Naive B cell (primary cell): ENCODE measurements around the gene TUBA1A. TPM values are rescaled to one million over a fixed set of nuclear protein-coding genes. Genes with fewer than 3 reads are reported as not detected.
"Not testable (repeated sequence)": the region's sequence is repeated elsewhere in the genome, so short reads cannot be mapped to it uniquely, and the experiment has no call there.

Experiments
- ATAC-seq, 2 donors: fragments of 150-1000 bp; cut with Tn5 transposase; 2 replicates each; pipeline ENCODE4 v1.10.0; 2021; ENCODE audit warnings: low read depth in 2 of 2, mild to moderate bottlenecking in 2 of 2, moderate library complexity in 2 of 2
- DNase-seq: peaks from one replicate; pipeline ENCODE4 v3.0.0; 2022
- H3K27ac Mint-ChIP-seq, 6 donors: one replicate each; pipeline ENCODE4 v1.8.0; 2020 to 2022; ENCODE audit warnings: mild to moderate bottlenecking in 6 of 6, mixed read lengths in 6 of 6, moderate library complexity in 5 of 6, inconsistent platforms in 2 of 6
- H3K27me3 Mint-ChIP-seq, 3 donors: one replicate each; pipeline ENCODE4 v1.8.0; 2021 to 2022; ENCODE audit warnings: mixed read lengths in 3 of 3, mild to moderate bottlenecking in 1 of 3
- H3K36me3 Mint-ChIP-seq, 2 donors: one replicate each; pipeline ENCODE4 v1.8.0; 2020 to 2022; ENCODE audit warnings: mixed read lengths in 2 of 2, inconsistent platforms in 1 of 2, mild to moderate bottlenecking in 1 of 2
- H3K4me1 Mint-ChIP-seq, 3 donors: one replicate each; pipeline ENCODE4 v1.8.0; 2020 to 2022; ENCODE audit warnings: mixed read lengths in 3 of 3, inconsistent platforms in 1 of 3, mild to moderate bottlenecking in 1 of 3, moderate library complexity in 1 of 3
- H3K4me3 Mint-ChIP-seq, 8 donors: one replicate each; pipeline ENCODE4 v1.8.0; 2020 to 2022; ENCODE audit warnings: mild to moderate bottlenecking in 8 of 8, mixed read lengths in 8 of 8, moderate library complexity in 8 of 8, inconsistent platforms in 2 of 8
- H3K9me3 Mint-ChIP-seq, 7 donors: one replicate each; pipeline ENCODE4 v1.8.0; 2020 to 2022; ENCODE audit warnings: mixed read lengths in 7 of 7, mild to moderate bottlenecking in 5 of 7, inconsistent platforms in 2 of 7, moderate library complexity in 1 of 7
- polyA plus RNA-seq, 6 donors: library from polyadenylated mRNA; unstranded; fragments of 300-500 nt; fragmentation: Illumina TruSeq; gene quantifications; one replicate each; pipeline ENCODE4 v1.2.3, GENCODE V29; 2021; ENCODE audit warnings: low read depth in 6 of 6

TUBA1A gene
- polyA plus RNA-seq, 6 donors from 2014 or later = 272 to 383 (median 304) TPM

DNA sequence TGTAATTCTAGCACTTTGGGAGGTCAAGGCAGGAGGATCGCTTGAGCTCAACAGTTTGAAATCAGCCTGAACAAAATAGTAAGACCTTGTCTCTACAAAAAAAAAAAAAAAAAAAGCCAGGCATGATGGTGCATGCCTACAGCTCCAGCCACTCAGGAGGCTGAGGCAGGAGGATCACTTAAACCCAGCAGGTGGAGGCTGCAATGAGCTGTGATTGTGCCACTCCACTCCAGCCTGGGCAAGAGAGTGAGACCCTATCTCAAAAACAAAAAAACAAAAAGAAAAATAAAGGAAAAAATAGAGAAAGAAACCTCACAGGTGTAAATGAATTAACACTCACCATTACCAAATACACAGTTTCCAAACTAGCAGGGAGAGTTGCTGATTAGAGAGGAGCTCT is 34.2 kb upstream of the TUBA1A start:
- no peak overlapping the region for H3K27ac Mint-ChIP-seq
- ATAC-seq (no peak), DNase-seq (no peak)
- no peaks in the 10 kb centered on the region for H3K9me3 Mint-ChIP-seq
- H3K27me3 Mint-ChIP-seq = no peaks in the 10 kb centered on the region
- peaks cover 8 to 14% (median 13%) of the 10 kb centered on the region in 3 donors for H3K4me1 Mint-ChIP-seq
- no peaks in the 10 kb centered on the region for H3K36me3 Mint-ChIP-seq
- no peak overlapping the region for H3K4me3 Mint-ChIP-seq

DNA sequence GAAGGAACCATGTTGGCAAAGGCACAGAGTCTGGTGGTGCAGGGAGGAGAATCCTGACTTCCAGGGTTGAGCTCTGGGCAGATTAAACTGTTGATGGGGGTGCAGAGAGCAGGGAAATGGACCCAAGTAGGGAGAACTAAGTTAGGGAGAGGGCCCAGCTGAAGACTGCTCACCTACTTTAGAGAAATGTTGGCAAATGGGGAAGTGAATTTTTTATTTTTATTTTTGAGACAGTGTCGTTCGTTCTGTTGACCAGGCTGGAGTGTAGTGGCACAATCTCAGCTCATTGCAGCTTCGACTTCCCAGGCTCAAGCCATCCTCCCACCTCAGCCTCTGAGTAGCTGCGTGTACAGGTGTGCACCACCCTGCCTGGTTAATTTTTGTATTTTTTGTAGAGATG is 32.1 kb upstream of the TUBA1A start:
- no peak for ATAC-seq
- H3K36me3 Mint-ChIP-seq = no peaks in the 10 kb centered on the region
- H3K4me3 Mint-ChIP-seq = no peak overlapping the region
- no peaks in the 10 kb centered on the region for H3K9me3 Mint-ChIP-seq
- peak overlapping the region in 1 of 6 donors; percentile 1 for H3K27ac Mint-ChIP-seq
- no peaks in the 10 kb centered on the region for H3K27me3 Mint-ChIP-seq
- H3K4me1 Mint-ChIP-seq = peaks cover 8 to 14% (median 13%) of the 10 kb centered on the region in 3 donors
- no peak for DNase-seq

DNA sequence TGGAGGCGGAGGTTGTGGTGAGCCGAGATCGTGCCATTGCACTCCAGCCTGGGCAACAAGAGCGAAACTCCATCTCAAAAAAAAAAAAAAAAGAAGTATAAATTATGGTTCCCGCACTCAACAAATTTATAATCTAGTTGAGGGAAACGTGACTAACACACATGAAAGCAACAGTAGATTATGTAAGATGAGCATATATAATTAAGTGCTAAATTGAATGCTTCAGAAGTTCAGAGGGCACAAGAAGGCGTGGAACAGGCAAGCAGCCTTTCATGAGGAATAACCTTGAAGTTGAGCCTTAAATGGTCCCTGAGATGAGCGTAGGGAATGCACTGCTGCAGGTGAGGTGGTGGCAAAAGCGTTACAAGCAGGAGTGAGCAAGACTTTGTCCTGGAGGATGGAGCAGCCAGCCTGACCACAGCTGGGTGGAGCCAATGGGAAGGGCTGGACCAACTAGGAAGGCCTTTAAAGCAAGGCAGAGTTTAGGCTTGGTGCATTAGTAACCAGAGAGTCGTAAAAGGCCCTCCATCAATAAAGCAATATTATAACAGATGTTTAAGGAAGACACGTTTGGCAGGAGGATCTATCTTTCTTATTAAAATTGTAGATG is 30.6 kb upstream of the TUBA1A start:
- Mint-ChIP-seq H3K4me1 (peaks cover 8 to 14% (median 13%) of the 10 kb centered on the region in 3 donors), H3K9me3 (no peaks in the 10 kb centered on the region), H3K4me3 (no peak overlapping the region), H3K27me3 (no peaks in the 10 kb centered on the region), H3K36me3 (no peaks in the 10 kb centered on the region), H3K27ac (peak overlapping the region in 1 of 6 donors; percentile 40)
- no peak for DNase-seq
- no peak for ATAC-seq

DNA sequence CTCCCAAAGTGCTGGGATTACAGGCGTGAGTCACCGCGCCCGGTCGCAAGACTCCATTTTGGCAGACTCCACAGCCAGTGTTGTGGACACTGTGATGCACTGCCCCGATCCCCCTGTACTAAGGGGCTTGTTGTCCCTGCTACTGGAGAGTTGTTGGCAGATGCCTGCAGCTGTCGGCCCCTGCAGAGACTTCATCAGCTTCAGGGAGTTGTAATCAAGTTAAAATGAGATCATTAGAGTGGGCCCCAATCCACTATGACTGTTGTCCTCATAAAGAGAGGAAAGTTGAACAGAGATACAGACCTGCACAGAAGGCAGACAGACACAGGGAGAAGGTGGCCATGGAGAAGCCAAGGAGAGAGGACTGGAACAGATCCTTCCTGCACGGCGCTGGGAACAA is 23.7 kb upstream of the TUBA1A start:
- Mint-ChIP-seq H3K36me3 (no peaks in the 10 kb centered on the region), H3K27ac (no peak overlapping the region), H3K4me1 (no peaks in the 10 kb centered on the region), H3K9me3 (no peaks in the 10 kb centered on the region), H3K4me3 (peak overlapping the region in 1 of 8 donors; percentile 60), H3K27me3 (no peaks in the 10 kb centered on the region)
- DNase-seq = no peak
- ATAC-seq = no peak

DNA sequence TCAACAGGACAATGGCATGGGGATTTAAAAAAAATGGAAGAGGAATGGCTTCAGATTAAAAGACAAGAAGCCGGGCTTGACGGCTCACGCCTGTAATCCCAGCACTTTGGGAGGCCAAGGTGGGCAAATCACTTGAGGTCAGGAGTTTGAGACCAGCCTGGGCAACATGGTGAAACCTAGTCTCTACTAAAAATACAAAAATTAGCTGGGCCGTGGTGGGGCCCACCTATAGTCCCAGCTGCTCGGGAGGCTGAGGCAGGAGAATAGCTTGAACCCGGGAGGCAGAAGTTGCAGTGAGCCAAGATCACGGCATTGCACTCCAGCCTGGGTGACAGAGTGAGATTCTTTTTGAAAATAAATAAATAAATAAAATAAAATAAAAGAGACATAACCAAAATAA is 21.8 kb upstream of the TUBA1A start:
- not testable (repeated sequence) for H3K27me3 Mint-ChIP-seq, H3K4me3 Mint-ChIP-seq, DNase-seq, ATAC-seq, H3K9me3 Mint-ChIP-seq, H3K4me1 Mint-ChIP-seq, H3K36me3 Mint-ChIP-seq
- H3K27ac Mint-ChIP-seq = peak overlapping the region in 2 of 6 donors; percentile 15 to 79

DNA sequence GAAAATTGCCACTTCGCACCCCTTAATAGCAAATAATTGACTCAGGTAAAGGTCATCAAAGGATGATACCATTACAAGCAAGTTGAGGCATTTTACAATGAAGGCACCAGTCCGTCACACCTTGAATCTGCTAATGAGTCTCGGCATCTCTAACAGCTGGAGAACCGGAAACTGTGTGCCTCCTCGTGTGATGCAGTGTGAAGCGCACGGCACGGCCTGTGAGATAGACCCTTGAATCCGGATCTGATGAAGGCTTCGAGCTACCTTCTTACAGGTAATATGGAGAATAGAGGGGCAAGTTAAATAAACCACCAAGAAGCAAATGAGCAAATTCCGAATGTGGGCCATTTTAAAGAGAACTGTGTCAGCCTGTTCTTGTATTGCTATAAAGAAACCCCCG is 19.8 kb upstream of the TUBA1A start:
- no peak overlapping the region for H3K4me3 Mint-ChIP-seq
- H3K36me3 Mint-ChIP-seq = no peaks in the 10 kb centered on the region
- no peaks in the 10 kb centered on the region for H3K9me3 Mint-ChIP-seq
- peak overlapping the region in 1 of 6 donors; percentile 38 for H3K27ac Mint-ChIP-seq
- ATAC-seq (no peak), DNase-seq (no peak)
- no peaks in the 10 kb centered on the region for H3K27me3 Mint-ChIP-seq
- H3K4me1 Mint-ChIP-seq = no peaks in the 10 kb centered on the region

DNA sequence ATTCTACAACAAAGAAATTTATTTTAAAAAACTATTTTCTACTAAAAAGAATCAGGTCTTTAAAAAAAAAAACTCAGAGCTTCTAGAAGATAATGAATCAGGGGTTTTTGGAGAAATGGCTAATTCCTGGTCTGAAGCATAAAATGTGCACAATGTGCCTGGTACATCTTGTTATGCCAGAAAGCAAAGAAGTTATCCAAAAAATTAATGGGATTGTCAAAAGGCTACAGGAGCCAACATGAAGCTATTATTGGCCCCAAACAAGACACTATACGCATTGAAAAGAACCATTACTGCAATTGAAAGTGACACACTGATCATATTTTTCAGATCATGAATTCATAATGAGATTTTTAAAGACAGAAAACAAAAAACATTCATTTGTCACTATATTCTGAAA is 19.3 kb upstream of the TUBA1A start:
- DNase-seq (no peak), ATAC-seq (no peak)
- Mint-ChIP-seq H3K4me1 (no peaks in the 10 kb centered on the region), H3K27me3 (no peaks in the 10 kb centered on the region), H3K27ac (no peak overlapping the region), H3K36me3 (no peaks in the 10 kb centered on the region), H3K9me3 (no peaks in the 10 kb centered on the region), H3K4me3 (no peak overlapping the region)

DNA sequence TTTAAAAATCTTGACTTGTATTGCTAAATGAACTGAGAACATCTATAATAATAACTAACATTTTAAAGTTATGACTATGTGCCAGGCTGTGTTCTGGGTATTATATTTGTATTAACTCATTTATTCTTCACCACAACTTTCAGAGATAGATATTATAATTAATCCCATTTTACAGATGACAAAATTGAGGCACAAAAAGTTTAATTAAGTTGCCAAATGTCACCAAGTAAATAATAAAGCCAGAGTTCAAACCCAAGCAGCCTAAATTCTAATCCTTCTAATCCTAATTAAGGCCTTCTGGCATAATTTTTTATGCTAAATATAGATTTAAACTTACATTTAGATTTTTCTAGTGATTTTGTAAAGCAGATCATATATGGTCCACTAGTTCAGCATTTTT is 17.5 kb upstream of the TUBA1A start:
- H3K27ac Mint-ChIP-seq = no peak overlapping the region
- H3K9me3 Mint-ChIP-seq = no peaks in the 10 kb centered on the region
- ATAC-seq = no peak
- H3K27me3 Mint-ChIP-seq = no peaks in the 10 kb centered on the region
- DNase-seq = no peak
- peaks cover under 1 to 5% (median 4%) of the 10 kb centered on the region in 3 donors for H3K4me1 Mint-ChIP-seq
- H3K4me3 Mint-ChIP-seq = no peak overlapping the region
- no peaks in the 10 kb centered on the region for H3K36me3 Mint-ChIP-seq

DNA sequence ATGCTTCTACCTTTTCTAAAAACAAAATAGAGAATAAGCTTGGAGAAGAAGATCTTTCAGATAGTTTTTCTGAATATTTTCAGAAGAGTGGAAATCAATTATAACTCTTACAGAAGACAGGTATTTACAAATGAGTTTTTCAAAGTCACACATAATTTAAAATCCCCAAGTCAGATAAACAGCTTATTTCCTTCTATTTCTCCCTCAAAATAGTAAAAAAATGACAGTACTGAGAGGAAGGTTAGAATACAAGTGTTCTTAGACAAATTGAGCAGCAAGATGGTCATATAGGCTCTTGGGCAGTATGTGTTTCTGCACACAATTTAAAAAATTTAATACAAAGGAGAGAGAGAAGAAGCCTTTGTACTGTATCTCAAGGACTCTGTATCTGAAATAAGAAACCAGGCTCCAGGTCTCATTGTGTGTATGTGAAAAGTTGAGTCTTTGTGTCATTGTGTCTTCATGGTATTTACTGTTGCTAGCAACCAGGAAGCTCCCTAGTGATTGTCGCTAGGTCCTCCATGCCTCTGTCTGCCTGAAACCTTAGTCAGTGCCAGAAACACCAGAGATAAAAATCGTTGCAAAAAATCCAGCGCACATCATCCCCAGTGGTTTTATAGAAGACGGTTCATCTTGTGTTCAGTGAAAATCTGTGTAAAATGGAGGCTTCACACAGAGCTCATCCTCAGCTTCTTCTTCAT is 12.9 kb upstream of the TUBA1A start:
- Mint-ChIP-seq H3K9me3 (no peaks in the 10 kb centered on the region), H3K4me3 (peak overlapping the region in 1 of 8 donors; percentile 3), H3K36me3 (peaks cover 0 to 5% of the 10 kb centered on the region in 2 donors), H3K4me1 (peaks cover 5 to 13% (median 11%) of the 10 kb centered on the region in 3 donors), H3K27ac (peak overlapping the region; percentile 3 to 88 (median 46)), H3K27me3 (no peaks in the 10 kb centered on the region)
- DNase-seq = no peak
- ATAC-seq = no peak

DNA sequence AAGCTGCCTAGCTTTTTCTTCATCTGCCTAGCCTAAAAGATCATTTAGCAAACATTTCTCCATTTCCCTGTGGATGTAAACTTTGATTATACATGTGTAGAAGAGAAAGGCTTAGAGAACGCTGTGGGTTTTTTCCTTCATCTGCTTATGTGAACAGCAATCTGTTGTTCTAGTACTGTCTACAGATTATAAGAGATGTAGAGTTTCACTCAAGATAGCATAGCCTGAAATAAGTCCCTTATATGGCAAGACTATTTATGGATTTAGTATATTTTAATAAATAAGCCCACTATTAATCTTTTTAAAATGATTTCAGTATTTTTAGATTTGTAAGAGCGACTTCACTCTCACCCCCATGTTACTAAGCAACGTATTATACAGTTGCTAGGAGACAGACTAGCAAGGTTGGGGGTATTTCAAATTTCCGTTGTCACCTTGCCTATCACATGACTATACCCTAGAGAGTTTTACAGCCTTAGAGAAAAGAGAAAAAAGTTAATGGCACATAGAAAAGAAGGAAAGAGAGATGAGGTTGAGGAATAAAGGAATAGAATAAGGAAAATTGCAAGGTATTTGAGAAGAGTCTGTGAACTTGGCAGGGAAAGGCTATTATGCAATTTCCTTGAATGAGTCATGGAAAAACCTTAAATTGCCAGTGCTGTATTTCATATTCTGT is 12.2 kb upstream of the TUBA1A start:
- Mint-ChIP-seq H3K4me1 (peaks cover 5 to 13% (median 11%) of the 10 kb centered on the region in 3 donors), H3K9me3 (no peaks in the 10 kb centered on the region), H3K27me3 (no peaks in the 10 kb centered on the region), H3K4me3 (peak overlapping the region in 1 of 8 donors; percentile 3), H3K36me3 (peaks cover 0 to 5% of the 10 kb centered on the region in 2 donors), H3K27ac (peak overlapping the region; percentile 3 to 88 (median 74))
- DNase-seq (peak; percentile 73), ATAC-seq (peak; percentile 99 to 100)

DNA sequence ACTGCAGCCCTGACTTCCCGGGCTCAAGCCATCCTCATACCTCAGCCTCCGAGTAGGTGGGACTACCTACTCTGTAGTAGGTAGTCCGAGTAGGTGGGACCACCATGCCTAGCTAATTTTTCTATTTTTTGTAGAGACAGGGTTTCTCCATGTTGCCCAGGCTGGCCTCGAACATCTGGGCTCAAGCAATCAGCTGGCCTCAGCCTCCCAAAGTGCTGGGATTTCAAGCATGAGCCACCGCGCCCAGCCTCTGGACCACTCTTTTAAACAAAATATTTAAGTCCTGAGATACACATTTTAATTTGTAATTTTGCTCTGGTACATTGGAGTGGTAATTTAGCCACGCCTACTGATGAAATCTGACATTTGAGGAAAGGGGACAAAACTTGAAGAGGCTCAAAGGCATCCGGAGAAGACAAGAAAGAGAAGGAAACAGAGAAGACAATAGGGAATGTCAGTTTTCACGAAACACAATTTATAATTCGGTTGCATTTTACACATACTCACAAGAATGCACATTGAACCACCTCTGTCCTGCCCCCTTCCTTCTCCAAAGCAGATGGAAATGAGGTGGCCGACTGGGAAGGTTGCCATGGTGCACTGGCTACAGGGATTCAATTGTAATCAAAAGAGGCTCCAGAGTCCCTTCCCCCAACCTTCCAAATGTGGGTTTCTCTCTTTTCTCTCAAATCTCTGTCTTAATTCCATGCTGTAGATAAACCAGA is 9.7 kb upstream of the TUBA1A start:
- no peak for DNase-seq
- Mint-ChIP-seq H3K27ac (peak overlapping the region in 1 of 6 donors; percentile 54), H3K9me3 (no peaks in the 10 kb centered on the region), H3K4me1 (peaks cover 10 to 18% (median 12%) of the 10 kb centered on the region in 3 donors), H3K4me3 (no peak overlapping the region), H3K36me3 (peaks cover 0 to 5% of the 10 kb centered on the region in 2 donors), H3K27me3 (no peaks in the 10 kb centered on the region)
- ATAC-seq = no peak

DNA sequence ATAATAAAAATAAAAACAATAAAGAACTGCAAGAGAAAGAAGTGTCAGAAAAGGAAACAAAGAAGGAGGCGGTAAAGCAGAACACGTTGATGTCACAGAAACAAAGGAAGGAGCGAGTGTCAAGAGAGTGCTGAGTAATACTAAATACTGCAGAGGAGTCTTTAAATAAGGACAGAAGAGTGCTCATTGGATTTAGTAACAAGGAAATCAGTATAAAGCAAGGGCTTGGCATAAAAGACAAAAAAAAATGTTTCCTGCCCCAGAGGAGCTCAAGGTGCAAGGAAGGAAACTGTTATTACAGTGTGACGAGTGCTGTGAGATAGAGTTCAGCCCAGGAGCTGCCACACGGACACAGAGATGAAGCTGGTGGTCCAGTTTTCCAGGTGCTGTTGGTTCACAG is 8.4 kb upstream of the TUBA1A start:
- no peaks in the 10 kb centered on the region for H3K9me3 Mint-ChIP-seq
- H3K27me3 Mint-ChIP-seq = no peaks in the 10 kb centered on the region
- ATAC-seq = no peak
- H3K27ac Mint-ChIP-seq = peak overlapping the region in 2 of 6 donors; percentile 27 to 62
- no peak for DNase-seq
- peaks cover 0 to 5% of the 10 kb centered on the region in 2 donors for H3K36me3 Mint-ChIP-seq
- peaks cover 10 to 18% (median 12%) of the 10 kb centered on the region in 3 donors for H3K4me1 Mint-ChIP-seq
- no peak overlapping the region for H3K4me3 Mint-ChIP-seq

DNA sequence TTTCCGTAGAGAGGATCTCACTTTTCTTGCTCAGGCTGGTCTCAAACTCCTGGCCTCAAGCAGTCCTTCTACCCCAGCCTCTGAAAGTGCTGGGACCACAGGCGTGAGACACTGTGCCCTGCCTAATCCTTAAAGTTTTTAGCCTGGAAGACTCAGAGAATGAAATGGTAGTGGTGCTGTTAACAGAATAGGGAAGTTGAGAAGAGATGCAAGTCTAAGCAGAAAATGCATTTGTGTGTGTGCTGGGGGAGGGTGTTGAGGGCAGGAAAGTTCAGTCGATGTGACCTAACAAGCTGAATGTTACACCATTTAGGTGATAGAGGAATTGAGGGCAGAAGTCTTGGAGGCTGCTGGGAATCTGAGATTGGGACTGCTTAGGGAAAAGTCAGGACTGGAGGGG is 6.9 kb upstream of the TUBA1A start:
- no peak overlapping the region for H3K4me3 Mint-ChIP-seq
- H3K9me3 Mint-ChIP-seq = no peaks in the 10 kb centered on the region
- no peak for DNase-seq
- peak overlapping the region in 3 of 6 donors; percentile 2 to 43 (median 40) for H3K27ac Mint-ChIP-seq
- peaks cover 2 to 6% (median 5%) of the 10 kb centered on the region in 3 donors for H3K4me1 Mint-ChIP-seq
- no peak for ATAC-seq
- H3K27me3 Mint-ChIP-seq = no peaks in the 10 kb centered on the region
- H3K36me3 Mint-ChIP-seq = peaks cover 0 to 5% of the 10 kb centered on the region in 2 donors
